DND-41 (cell line): ENCODE measurements around the gene MDFI.

Experiments used
- EZH2 ChIP-seq: IDR thresholded peaks from 3 replicates; pipeline ENCODE4 v1.6.1; 2012; ENCODE audit warnings: borderline replicate concordance, low read depth, mild to moderate bottlenecking, moderate library complexity, low read length, inconsistent platforms; ENCODE audit not compliant: severe bottlenecking
- TF ChIP-seq, protein P1 (sequence below): IDR thresholded peaks from 2 replicates; pipeline ENCODE4 v1.5.1; 2012; ENCODE audit warnings: borderline replicate concordance, low read length, moderate library complexity, mild to moderate bottlenecking; ENCODE audit not compliant: poor library complexity, severe bottlenecking; ENCODE audit errors: extremely low read depth

DNA sequence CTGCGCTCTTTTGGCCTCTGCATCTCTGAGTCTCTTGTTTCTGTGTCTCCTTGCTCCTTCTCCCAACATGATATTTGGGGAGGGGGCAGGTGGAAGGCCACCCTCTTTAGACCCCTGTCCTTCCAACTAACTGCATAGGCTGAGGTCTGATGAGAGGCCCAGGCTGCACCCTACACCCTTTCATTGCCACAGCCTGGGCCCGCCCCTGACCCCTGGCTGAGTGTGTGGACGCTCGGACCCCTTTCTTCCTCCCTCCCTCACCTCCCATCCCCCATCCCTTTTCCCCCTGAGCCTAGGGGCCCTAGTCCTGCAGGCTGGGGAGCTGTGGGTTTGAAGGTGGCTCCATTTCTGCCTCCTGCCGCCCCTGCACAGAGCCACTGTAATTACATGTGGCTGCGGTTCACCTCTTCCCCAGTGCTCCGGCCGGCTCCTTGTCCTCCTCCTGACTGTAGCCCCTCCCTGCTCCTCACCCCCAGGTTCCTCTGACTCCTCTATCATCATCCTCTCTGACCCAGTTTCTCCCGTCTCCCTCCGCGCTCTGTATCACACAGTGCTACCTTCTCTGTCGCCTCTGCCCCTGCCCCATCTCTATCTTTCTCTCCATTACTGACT, 6.8 kb downstream of the MDFI start:
- TF ChIP-seq EZH2, result no peak
- TF ChIP-seq, protein P1, sequence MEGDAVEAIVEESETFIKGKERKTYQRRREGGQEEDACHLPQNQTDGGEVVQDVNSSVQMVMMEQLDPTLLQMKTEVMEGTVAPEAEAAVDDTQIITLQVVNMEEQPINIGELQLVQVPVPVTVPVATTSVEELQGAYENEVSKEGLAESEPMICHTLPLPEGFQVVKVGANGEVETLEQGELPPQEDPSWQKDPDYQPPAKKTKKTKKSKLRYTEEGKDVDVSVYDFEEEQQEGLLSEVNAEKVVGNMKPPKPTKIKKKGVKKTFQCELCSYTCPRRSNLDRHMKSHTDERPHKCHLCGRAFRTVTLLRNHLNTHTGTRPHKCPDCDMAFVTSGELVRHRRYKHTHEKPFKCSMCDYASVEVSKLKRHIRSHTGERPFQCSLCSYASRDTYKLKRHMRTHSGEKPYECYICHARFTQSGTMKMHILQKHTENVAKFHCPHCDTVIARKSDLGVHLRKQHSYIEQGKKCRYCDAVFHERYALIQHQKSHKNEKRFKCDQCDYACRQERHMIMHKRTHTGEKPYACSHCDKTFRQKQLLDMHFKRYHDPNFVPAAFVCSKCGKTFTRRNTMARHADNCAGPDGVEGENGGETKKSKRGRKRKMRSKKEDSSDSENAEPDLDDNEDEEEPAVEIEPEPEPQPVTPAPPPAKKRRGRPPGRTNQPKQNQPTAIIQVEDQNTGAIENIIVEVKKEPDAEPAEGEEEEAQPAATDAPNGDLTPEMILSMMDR, result no peak
